Measurements from ENCODE around the gene CEMIP. TPM values are rescaled to one million over a fixed set of nuclear protein-coding genes. Genes with fewer than 3 reads are reported as not detected.

The CEMIP gene
- total RNA-seq, 1 donor from 2014 or later: 0.46 TPM

DNA sequence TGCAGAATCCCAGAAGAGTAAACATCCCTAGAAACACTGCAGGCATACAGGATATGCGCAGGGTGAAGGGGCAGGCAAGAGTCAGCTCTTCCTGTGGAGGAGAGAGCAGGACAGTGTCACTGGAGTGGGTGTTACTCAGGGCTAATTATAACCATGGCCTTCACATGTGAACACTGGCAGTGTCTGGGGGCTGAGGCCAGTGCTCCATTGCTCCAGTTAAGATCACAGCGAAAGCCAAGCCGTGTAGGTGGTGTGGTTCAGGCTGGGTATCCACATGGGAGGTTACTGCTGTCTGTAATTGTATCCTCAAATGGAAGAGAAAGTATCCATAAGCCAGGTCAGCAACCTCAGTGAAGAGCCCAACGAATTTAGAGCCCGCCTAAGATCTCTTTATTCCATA, 125.8 kb downstream of the CEMIP start:
- no peak for DNase-seq (ENCODE audit: low spot score)
- intact Hi-C loops (cut with DNase I): no loop called here

DNA sequence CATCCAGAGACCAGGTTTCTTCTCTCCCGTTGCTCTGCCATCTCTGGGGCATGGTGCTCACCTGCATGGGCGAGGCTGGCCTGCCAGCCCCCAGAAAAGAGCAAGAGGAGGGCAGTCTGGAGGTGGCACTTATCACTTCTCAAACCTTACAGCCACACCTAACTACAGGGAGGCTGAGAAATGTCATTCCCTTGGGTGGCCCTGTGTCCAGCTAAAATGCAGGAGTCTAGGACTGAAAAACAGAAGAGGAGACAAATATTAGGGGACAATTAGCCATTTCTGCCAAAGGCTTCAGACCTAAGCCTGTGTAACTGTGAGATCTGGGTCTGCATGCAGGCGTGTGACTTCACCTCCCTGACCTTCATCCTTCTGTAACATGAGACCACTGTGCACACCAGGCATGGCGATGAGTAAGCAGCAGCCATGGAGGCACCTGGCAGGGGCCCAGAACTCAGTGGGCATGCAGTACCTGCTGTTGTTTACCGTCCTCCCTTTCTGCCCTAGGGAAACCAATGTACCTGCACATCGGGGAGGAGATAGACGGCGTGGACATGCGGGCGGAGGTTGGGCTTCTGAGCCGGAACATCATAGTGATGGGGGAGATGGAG, 127.1 kb downstream of the CEMIP start:
- DNase-seq (ENCODE audit: low spot score): no peak
- intact Hi-C loops (cut with DNase I): no loop called here

DNA sequence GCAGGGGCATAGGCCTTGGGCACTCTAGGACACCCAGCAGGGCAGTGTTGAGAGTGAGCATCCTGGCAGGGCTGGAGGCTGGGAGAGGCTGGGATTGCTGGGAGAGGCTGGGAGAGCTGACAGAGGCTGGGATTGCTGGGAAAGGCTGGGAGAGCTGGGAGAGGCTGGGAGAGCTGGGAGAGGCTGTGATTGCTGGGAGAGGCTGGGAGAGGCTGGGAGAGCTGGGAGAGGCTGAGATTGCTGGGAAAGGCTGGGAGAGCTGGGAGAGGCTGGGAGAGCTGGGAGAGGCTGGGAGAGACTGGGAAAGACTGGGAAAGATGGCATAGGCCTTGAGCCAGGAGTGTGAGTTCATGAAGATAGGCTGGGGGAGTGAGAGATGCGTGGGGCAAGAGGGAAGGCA, 132.7 kb downstream of the CEMIP start:
- no peak for DNase-seq (ENCODE audit: low spot score)
- intact Hi-C loops (cut with DNase I): no loop called here

DNA sequence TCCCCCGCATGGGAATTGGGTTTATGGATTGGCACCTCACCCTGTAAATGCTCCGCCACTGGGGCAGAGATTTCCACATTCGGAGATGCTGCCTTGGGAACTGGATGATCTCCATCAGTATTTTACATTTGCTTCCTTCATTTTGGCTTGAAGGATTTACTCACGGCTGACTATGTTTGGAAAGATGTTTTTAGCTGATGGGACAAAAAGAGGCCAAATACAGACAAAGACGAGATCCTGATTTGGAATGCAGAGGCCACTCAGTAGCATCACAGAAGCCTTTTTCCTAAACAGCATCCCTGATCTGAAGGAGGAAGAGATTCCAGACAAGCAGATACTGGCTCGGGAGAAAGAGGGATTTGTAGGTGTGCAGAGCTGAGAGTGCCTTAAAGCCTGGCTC, 133.5 kb downstream of the CEMIP start:
- intact Hi-C loops (cut with DNase I): no loop called here
- DNase-seq (ENCODE audit: low spot score): no peak

DNA sequence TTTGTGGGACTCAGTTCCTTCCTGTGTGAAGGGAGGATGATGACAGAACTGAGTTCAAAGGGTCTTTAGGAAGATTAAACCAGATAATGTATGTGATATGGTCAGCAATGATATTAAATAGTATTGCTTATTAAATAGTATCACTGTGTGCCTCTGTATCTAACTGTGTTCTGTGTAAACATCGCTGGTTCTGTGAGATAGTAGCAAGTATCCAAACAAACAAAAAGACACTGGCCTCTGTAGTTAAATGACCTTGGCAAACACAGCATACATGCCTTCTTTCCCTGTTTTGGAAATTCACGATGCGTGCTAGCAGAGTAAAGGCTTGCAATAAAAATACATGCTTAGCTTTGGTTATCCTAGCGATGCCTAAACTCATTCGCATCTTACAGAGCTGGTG, 134.4 kb downstream of the CEMIP start:
- DNase-seq (ENCODE audit: low spot score): no peak
- intact Hi-C loops (cut with DNase I): no loop called here

DNA sequence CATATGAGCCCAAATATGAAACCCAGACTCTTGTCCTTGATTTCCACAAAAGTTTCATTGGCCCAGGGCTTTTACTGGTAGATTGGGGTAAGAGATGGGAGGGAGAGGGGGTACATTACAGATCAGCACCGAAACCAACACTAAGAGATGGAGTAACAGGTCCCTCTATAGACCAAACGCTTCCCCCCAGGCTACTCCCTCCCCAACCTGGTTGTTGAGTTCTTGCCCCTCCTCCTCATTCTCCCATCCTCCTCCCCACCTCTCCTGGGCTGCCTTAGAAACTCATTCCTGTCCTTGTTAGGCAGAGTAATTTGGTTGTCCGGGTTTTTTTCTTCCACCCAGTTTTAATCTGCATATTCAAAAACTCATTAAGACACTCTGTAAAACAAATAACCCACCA, 136.3 kb downstream of the CEMIP start:
- intact Hi-C loops (cut with DNase I): no loop called here

DNA sequence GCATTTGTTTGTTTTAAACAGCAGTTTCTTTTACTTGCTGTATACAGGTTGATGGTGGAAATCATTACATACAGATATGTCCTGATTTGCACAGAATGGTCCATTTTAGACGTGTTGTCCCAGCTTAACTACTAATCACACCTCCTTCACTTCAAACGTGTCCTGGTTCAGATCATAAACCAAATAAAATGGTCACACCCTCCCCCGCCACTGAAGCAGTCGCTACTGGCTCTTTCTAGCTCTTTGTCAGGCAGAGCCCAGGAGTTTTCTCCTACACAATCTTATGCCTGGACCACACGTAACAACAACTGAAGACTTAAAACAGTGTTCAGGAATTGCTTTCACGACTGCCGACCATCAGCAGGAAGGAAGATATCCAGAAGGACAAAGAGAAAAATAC, 136.9 kb downstream of the CEMIP start:
- intact Hi-C loops (cut with DNase I): no loop called here
- no peak for DNase-seq (ENCODE audit: low spot score)

More for the DNA sequence above, 136.3 kb downstream of the CEMIP start:
- DNase-seq (ENCODE audit: low spot score): no peak

DNA sequence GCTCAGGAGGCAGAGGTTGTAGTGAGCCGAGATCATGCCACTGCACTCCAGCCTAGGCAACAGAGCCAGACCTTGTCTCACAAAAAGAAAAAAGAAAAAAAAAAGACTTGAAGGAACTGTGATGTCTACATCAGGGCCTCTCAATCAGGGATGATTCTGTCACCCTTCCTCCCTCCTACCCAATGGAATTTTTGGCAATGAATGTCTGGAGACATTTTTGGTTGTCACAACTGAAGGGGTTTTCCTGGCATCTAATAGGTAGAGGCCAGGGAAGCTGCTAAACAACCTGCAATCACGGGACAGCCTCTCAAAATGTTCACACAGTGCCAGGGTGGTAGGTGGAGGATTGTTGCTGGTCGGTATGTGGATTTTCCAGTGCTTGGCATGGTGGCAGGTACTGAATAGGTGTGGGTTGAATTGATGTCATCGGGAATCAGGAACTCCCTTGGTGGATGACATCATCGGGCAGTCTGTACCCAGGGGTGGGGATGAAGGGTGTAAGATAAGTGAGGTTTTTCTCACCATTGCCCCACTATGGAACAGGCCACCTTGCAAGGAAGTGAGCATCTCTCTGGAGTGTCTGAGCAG, 139.1 kb downstream of the CEMIP start:
- intact Hi-C loops (cut with DNase I): no loop called here
- no peak for DNase-seq (ENCODE audit: low spot score)

DNA sequence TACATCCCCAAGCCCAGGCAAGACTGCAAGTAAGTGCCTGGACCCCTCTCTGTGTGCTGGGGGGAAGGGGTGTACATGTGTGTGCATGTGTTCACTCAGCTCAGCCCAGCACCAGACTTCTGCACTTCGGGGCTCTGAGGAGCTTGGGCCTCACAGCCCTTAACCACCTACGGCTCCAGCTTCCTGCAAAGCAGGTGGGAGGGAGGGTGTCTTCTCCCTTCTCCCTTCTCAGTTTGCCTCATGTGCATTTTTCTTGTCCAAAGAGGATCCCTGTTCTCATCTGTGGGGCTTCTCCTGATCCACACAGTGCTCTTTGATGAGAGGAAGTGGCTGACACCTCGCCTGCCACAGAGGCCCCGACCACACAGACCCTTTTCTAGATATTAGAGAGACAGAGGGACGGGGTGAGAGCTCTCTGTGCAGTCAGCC, 141.1 kb downstream of the CEMIP start:
- intact Hi-C loops (cut with DNase I): no loop called here

DNA sequence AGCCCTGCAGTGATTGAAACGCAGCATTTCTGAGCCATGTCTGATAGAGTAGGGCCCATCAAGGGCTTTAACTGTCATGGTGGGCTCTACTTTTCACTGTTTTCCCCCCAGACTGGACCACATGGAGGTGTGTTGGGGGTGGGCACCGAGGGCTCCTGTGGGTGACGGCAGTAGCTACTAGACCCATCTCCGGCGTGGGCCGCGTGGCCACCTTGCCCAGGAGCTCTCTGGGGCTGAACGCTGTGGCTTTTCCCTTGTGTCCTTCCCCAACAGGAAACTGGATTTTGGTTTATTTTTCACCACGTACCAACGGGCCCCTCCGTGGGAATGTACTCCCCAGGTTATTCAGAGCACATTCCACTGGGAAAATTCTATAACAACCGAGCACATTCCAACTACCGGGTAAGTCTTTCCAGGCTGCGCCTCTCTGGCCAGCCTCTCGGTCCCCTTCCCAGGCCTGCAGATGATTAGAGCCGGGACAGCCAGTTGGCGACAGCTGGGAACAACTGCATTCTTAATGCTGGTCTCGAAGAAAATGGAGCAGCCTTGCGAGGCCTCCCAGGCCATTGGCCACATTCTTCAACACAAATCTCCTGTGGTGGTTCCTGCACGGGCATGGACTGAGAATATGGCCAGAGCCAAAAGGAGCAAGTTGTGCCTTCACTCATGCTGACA, 142.7 kb downstream of the CEMIP start:
- intact Hi-C loops (cut with DNase I): no loop called here
- DNase-seq (ENCODE audit: low spot score): no peak

More for the DNA sequence above, 141.1 kb downstream of the CEMIP start:
- no peak for DNase-seq (ENCODE audit: low spot score)

DNA sequence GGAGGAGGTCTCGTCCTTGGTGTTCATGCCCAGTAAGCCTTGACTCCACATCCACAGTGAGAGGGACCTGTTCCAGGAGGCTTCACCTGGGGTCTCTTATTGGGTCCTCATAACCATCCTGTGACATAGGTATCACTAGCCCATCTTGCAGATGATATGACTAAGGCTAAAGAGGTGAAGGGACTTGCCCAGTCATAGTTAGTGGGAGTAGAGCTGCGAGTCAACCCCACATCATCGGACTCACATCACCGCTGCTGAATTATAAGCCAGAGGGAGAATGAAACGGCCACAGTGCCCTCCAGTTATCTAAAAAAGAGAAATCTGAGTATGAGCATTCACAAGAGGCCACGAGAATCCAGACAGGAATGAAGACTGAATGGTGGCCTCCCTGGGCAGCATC, 144.5 kb downstream of the CEMIP start:
- DNase-seq (ENCODE audit: low spot score): no peak
- intact Hi-C loops (cut with DNase I): no loop called here

DNA sequence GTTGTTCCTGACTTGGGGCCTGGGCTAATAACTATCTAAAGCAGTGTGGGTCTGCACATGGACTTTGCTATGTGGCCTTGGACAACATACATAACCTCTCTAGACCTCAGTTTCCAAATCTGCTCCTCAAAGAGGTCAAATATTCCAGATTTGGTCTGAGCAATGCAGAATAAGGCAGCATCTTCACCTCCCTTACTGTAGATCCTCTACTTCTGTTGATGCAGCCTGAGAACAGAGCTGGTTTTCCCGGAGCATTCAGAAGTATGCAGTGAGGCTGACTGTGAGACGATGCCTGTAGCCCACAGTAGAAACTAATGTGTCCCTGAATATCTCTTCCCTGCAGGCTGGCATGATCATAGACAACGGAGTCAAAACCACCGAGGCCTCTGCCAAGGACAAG, 145.1 kb downstream of the CEMIP start:
- intact Hi-C loops (cut with DNase I): no loop called here
- DNase-seq (ENCODE audit: low spot score): no peak

DNA sequence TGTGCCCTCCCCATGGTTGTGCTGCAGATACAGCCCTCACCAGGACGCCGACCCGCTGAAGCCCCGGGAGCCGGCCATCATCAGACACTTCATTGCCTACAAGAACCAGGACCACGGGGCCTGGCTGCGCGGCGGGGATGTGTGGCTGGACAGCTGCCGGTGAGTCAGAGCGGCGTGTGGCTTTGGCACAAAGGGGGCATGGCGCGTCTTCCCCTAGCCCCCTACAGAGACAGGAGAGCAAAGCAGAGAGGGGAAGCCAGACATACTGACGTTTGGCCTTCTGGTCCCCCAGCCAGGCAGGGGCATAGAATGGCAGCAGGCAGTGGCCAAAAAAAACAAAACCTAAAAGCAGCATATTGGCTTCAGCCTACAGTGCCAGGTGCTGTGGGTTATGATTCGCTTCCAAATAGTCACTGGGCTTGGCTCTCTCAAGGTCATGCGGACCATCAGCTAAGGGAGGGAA, 146.5 kb downstream of the CEMIP start:
- no peak for DNase-seq (ENCODE audit: low spot score)
- intact Hi-C loops (cut with DNase I): no loop called here

DNA sequence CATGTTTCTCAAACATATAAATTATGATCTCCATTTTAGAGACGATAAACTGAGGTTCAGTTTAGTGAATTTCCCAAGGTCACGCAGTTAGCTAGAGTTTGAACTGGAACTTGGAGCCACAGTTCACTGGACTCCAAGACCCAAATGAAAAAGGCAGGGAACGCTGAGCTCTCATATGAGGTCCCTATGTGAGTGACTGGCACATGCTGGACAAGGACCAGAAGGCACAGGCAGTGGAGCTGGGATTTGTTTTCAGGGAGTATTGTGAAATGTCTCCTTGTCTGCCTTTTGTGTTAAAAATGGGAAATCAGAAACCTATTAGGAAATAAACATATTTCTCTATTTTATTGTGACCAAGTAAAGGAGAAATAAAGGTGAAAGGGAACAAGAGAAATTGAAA, 147.0 kb downstream of the CEMIP start:
- no peak for DNase-seq (ENCODE audit: low spot score)
- intact Hi-C loops (cut with DNase I): no loop called here

DNA sequence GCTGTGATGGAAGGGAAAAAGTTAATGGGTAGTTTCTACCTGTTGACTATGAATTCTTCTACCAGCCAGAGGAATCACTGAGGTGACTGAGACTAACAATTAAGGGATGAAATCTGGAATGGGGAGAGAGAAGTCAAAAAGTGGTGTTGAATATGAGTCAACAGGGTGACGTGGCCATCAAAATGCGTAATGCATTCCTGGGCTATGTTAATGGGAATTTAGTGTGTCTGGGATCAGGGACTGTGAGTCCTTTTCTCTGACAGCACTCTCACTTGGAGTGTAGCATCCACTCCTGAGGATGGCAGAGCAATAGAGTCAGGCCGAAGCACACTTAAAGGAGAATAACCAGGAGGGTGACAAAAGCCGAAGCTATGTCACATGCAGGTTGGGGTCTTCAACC, 150.1 kb downstream of the CEMIP start:
- intact Hi-C loops (cut with DNase I): no loop called here

DNA sequence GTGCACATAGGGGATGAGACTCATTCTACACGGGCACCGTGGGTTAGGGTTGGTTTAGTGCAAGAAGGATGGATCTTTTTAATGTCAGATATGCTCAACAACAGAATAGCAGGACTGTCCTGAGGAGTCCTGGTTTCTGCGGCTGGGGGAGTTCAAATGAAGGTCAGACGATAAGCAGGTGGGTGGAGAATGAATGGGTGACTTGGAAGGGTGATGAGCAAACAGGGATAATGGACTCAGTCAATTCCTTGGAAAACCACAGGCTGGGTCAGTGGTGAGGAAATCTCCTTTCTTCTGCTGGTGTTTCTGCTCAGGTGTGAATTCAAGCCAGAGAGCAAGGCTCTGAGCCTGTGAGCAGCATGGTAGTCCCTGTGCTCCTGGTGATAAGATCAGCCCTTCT, 150.5 kb downstream of the CEMIP start:
- no peak for DNase-seq (ENCODE audit: low spot score)
- intact Hi-C loops (cut with DNase I): loop anchor here (5.0 to 10.0 kb wide), 2 partner anchors 32 to 255 kb away; no protein-coding TSS in a partner anchor

More for the DNA sequence above, 150.1 kb downstream of the CEMIP start:
- DNase-seq (ENCODE audit: low spot score): no peak

DNA sequence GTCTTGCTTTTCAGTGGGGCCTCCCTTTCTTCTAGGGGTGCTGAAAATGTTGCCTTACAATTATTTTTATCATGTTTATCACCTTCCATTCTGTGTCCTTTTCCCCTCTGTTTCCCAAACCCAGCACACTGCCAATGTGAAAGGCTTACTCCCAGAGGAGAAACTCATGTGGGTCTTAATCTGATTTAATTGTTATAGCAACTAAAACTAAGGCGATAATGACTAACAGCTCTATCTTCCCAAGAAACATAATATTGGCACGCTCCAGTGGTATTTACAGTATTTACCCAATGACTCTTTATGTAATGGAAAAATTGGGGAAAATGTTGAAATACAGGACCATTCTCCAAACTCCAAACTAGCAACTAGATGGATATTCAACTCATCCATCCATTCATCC, 152.0 kb downstream of the CEMIP start:
- DNase-seq (ENCODE audit: low spot score): no peak
- intact Hi-C loops (cut with DNase I): loop anchor here (5.0 to 10.0 kb wide), 2 partner anchors 34 to 256 kb away; no protein-coding TSS in a partner anchor

DNA sequence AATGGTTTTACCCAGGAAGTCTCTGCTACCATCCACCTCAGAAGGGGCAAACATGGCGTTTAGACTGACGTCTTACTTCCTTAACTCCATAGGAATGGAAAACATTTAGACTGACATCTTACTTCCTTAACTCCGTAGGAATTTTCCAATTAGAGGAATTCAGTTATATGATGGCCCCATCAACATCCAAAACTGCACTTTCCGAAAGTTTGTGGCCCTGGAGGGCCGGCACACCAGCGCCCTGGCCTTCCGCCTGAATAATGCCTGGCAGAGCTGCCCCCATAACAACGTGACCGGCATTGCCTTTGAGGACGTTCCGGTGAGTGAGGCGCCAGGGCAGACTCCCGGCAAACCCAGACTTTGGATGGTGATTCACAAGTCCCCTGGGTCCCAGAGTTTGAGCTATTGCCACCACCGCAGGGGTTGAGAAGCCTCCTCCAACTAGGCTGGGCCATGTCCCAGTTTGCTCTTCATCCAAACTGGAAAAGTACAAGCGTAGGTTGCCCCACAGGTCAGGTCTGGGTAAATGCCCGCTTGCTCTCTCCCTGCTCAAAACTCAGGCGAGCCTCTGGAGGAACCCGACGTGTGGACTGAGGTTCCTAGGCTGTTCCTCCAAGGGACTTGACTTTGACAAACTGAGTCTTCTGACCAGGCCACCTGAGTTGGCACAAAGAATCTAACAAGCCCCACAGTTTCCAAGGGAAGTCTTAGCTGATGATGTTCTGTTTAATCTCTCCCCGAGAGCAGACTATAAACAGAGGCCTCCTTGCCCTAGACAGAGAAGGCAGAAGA, 152.7 kb downstream of the CEMIP start:
- intact Hi-C loops (cut with DNase I): loop anchor here (5.0 to 10.0 kb wide), 2 partner anchors 35 to 257 kb away; no protein-coding TSS in a partner anchor
- DNase-seq (ENCODE audit: low spot score): no peak

DNA sequence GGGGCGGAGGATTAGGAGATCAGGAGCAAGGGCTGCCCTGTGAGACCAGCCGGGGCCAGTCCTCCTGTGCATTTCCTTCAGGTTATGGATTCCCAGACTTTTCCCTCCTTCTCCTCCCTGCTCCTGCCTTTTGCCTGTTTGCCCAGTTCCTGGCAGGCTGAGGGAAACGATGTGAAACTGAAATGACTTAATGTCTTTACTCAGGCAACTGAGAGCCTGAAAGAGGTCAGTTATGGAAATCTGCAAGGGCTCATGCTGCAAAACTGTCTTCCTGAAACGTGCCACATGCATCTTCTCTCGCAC, 153.3 kb downstream of the CEMIP start:
- intact Hi-C loops (cut with DNase I): loop anchor here (5.0 to 10.0 kb wide), 2 partner anchors 35 to 258 kb away; no protein-coding TSS in a partner anchor
- no peak for DNase-seq (ENCODE audit: low spot score)

DNA sequence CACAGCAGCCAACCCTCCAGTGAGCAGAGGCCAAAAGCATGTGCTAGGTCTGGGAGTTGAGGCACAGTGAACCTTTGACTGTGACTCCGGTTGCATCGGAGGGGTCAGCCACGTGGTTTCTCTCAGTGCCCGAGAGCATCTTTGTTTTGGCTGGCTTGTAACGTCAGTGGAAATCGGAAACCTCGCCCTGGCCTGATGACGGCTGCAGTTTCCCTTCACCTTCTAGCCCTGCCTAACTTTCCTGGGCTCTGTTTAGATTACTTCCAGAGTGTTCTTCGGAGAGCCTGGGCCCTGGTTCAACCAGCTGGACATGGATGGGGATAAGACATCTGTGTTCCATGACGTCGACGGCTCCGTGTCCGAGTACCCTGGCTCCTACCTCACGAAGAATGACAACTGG, 153.8 kb downstream of the CEMIP start:
- no peak for DNase-seq (ENCODE audit: low spot score)
- intact Hi-C loops (cut with DNase I): loop anchor here (5.0 to 10.0 kb wide), 2 partner anchors 36 to 258 kb away; no protein-coding TSS in a partner anchor

All from cardiac septum (tissue), 1 donor.